Activated T-cell treated with anti-CD3 and anti-CD28 coated beads for 1 hour (primary cell): ENCODE measurements around the gene RASD2.

Source experiments
- DNase-seq: peaks from one replicate; pipeline ENCODE4 v3.0.0-alpha.2; 2020; ENCODE audit warnings: low read depth

The RASD2 gene

DNA sequence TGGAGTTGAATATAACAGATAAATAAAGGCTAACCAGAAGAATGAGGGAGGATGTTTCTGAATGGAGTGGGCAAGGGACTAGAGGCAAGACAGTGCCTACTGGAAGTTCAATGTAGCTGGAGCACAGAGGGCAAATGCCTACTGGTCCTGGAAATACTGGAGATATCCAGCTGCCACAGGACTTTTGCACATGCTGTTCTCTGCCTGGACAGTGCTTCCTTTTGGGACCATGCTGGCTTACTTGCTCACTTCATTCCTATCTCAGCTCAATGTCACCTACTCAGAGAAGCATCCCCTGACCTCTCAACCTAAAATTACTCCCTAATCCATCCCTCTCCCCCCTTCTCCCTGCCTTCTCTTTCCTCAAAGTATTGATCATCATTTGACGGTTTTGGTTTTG, 20.2 kb downstream of the RASD2 start:
- no peak for DNase-seq

DNA sequence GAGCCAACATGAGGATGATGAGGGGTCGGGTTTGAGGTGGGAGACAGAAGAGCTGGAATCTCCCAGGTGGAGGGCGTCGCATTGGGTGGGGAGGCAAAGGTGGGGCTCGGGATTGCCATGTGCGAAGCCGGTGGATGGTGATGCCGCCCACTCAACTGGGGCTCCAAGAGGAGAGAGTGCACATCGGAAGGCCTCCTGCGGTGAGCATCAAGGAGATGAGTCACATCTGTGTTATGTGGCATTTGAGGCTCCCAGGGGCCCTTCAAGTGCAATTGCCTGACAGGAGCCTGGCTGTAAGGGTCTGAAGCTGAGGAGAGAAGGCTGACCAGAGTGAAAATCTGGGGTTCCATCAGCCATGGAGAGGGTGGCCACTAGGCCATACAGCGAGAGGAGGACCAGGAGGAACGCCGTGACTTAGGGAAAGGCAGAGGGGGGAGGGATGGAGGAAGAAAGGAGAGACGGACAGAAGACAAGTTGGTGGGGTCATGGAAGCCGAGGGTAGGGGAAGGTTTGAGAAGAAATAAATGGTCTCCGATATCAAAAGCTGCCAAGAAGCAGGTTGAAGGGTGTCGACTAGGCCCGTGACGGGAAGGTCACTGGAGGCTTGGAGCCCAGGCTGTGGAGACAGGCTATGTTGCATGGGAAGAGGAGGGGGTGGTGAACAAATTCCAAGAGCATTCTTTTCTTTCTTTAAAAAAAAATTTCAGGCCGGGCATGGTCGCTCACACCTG, 21.3 kb downstream of the RASD2 start:
- no peak for DNase-seq

DNA sequence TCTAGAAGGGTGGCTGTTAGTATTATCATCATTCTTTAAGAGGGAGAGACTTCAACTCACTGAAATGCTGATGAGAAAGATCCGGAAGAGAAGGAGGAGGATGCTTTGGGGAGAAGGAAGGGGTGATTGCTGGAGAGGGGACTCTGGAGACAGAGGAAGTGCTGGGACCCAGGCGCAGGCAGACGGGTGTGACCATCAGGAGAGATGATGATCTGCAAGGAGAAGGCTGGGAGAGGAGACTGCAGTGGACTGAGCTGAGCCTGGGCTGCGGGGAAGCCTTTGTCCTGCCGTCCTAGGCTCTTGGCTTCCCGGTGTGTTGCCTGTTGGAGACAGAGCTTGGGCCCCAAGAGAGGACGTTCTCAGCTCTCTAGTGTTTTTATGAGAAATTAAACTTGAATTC, 22.6 kb downstream of the RASD2 start:
- no peak for DNase-seq

DNA sequence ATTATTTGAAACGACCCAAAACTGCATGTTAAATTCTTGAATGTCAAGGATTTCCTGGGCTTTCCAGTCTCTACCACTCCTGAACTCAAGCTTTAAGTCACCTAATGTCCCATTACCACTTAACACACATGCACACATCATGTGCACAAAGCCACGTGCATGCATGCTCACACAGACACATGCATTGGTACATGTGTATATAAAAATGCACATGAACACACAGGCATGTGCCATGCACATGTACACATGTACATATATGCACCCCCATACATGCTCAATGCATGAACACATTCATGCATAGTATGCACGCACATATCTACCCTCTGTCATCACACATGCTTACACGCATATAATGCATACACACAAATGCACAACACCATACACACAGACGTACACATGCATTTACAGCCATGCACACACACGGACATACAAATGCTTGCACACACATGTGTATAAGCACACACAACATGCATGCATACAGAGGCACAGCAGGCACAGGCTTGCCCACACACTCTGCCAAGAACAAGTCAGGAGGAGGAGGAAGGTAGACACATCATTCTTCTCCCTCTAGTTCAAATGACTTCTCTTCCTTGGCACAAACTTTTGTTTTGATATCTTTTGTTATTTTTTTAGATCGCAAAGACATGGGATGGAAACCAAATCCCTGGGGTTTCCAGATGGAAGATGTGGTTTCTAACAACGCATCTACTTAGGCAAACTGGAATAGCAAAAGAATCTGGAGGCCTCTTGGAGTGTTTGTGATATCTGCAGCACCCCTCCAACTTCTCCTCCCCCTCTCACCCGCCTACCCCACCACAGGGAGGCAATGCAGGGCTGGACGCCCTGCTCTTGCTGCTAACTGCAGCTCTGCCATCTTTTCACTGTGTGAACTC, 24.6 kb downstream of the RASD2 start:
- DNase-seq: no peak

DNA sequence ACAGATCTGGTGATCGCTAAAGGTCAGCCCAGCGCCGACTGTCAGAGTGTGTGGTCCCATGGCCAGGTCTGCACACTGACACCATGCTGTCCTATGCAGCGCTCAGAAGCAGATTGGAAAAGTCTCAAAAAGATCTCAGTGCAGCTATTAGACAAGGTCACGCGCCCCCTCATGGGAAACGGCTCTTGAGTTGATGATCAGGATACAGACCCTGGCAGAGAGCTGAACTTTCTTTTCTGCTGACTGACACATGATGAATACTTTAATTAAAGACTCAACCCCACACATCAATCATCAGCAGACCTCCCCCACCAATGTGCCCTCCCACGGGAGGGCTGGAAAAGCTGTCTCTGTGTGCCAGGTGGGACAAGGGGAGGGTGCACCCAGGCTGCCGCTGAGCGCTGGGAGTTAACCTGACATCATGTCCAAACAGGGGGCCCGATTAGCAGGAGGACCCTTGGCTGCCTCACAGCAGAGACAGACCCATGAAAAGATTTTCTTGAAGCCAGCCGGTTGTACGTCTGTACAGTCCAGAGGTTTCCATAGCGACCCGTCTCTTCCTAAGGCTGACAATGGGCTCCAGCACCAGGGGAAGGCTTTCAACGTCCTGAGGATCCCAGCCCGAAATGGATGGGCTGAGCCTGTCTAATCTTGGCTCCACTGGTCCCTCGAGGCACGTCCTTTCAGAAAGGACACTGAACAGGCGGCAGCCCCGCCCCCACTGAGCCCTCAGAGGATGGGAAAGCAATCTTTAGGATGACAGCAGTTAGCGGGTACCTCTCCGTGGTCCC, 26.9 kb downstream of the RASD2 start:
- DNase-seq: no peak

DNA sequence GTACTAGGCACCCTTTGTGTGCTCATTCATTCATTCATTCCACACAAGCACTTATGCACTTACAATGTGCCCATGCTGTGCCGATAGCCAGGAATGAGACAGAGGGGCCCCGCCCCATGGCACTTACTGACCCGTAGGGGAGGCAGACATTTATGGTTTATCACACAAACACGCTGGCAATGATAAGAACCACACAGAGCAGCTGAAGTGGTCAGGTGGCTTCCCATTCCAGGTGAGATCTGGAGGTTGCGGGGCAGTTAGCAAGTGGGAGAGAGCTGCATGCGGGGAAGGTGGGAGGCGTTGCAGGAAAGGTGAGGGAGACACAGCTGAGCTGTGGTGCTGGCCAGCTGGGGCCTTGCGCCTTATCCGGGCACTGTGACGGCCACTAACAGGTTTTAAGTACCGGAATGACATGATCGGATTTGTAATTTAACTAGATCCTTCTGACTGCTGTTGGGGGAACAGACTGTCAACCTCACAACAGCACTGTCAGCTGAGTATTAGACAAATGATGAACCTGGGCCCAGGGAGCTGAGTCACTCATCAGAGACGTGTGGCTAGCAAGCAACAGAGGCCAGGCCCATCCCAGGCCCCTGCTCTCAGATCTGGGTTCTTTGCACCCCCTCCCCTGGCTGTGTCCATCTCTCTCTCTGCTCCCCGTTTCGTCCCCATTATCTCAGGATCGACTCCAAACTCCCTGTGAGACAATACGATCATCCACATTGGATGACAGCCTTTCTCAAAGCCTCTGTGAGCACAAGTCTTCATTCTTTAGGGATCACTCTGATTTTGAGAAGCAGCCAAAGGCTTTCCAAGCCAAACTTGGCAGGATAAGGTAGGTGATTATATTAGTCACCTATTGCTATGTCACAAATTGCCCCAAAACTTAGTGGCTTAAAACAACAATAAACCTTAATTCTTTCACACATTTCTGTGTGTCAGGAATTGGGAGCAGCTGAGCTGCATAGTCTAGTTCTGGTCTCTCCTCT, 28.4 kb downstream of the RASD2 start:
- no peak for DNase-seq

DNA sequence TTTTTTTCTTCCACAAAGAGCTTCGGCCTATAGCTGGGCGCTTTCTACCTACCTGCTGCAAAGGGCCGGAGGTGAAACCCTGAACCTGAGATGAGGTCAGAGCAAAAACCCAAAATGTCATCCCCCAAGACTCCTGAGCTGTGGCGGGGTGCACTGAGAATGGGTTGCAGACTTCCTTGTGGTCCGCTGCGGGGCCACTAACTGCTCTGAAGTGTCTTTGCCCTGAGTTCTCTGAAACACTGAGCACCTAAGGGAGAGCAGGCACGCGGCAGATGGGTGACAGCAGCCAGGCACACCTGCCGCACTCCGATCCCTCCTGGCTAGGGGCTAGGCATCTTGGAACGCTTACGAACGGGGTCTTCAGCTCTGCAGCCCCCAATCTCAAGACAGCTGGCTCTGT, 29.3 kb downstream of the RASD2 start:
- no peak for DNase-seq

DNA sequence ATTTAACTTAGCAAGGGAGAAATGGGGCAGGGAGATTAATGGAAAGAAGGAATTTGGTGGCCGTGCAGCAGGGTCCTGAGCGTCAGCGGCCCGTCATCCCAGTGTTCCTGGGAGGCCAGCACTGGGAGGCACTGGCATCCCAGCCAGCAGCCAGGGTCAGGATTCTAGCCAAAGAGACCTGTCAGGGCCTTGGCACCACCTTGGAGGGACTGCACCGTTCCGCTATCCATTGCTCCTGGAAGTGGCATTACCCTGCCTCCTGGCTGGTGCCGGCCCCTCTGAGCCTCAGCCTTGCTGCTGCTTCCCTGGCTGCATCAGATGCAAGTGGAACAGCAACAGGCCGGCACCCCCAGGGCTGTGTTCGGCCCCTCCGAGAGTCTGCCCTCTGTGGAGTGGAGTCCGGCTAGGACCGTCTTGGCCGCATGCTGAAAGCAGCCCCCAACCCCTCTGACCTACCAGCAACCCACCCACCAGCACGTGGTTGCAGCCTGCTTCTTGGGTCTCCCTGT, 30.1 kb downstream of the RASD2 start:
- DNase-seq: no peak

DNA sequence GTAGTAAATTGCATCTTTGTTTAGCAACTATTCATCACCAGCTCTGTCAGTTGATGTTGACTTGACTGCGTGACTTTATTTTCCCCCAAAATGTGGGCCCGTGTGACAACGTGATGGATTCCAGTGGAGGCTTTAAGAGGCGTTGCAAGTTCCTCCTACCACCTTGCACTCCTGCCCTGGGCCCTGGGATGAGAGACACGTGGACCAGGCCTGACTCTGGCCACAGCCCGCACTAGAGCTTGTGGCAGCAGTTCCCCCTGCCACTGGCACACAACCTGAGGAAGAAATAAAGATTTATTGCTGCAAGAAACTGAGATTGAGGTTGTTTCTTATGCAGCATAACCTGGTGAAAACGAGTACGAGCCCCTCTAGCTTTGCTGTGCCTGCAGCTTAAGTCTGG, 31.9 kb downstream of the RASD2 start:
- DNase-seq: no peak

DNA sequence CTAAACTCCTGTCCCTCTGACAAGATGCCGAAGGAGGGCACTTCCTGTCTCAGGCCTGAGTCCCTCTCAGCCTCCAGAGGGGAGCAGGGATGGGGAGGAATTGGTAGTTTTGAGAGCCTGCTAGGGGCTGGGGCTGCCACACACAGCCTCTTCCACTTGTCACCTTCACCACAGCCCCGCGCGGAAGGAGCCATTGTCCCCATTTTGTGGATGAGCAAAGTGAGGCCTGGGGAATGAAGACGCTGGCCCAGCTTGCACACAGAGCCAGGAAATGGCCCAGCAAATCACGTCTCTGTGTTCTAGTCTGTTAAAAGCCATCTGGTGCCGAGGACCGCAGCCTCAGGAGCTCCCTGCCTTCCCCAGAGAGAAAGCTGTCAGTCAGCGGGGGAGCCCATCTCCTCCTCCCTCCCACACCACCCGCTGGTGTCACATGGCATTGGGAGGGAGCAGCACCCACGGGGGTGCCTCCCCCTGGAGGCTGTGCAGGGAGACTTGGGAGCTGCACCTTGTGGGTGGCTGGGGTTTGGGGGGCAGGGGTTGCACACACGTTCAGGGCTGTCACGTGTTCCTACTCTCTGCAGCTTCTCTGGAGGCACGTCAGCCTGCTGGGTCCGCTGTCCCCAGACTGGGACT, 34.6 kb downstream of the RASD2 start:
- no peak for DNase-seq

DNA sequence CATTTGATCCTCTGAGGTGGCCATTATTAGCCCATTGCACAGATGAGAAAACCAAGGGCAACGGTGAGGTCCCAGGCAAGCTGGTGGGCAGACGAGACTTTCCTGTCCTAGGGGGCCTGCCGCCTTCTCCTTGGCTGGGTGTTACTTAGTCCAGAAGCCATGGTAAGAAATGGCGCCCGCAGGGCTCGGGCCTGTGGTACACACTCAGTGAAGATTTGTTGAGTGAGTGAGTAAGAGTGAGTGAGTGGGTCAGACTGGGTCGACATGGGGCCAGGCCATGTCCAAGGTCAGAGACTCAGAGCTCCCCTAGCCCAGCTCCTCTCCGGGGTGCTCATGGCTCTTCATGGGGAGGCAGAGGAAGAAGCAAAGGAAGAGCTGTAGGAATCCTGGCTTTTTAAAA, 36.0 kb downstream of the RASD2 start:
- no peak for DNase-seq

DNA sequence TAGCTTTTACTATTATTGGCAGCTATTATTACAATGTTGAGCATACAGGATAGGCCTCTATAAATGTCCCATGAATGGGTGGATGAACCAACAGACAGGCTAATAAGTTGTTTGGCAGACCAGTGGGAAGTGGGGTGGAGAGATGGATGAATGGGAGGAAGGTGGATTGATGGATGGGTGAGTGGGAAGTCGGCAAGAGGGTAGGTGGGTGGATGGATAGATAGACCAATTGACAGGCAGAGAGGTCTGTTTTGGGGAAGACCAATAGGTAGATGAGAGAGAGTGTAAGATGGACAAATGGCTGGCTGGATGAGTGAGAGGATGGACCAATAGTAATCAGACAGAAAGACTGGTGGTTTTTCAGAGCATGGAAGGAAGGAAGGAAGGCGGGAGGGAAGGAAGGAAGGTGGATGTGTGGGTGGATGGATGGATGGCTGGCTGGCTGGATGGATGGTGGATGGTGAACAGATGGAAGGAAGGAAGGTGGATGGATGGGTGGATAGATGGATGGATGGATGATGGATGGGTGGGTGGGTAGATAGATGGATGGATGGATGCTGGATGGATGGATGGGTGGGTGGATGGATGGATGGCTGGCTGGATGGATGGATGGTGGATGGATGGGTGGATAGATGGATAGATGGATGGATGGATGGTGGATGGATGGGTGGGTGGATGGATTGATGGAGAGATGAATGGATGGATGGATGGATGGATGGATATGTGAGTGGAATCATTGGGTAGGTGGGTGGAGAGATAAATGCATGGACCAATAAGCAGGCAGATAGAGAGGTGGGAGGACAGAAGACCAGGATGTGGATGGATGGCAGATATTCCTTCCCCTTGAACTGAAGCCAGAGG, 37.4 kb downstream of the RASD2 start:
- DNase-seq: no peak

DNA sequence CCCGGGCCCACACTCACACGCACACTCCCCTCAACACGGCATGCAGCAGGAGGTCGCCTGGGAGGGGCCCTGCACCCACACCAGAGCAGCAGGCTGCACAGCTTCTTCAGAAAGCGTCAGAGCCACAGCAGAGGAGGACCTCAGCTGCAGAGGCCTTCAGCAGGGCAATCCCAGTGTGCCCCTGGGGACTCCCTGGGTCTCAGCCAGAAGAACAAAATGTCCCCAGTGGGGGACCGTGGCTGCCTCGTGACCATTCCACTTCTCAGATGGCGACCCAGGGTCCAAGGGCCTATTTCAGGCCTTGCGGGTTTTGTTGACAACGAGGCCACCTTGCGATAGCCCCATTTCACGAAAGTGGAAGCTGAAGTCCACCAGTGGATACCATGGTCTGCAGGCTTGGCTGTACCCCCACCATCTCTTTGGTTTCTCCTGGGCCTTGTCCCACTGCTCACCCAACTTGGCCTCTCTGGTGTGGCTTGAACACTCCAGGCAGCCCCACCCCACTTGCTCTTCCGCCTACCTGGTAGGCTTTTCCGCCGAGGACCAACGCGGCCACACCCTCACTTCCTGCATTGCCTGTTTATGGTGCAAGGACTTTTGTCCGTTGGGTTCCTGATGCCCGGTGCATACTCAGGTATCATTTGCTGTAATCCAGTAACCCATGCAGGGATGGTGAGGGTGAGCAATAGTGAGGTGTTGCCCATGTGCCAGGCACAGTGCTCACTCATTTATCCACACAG, 38.4 kb downstream of the RASD2 start:
- no peak for DNase-seq

DNA sequence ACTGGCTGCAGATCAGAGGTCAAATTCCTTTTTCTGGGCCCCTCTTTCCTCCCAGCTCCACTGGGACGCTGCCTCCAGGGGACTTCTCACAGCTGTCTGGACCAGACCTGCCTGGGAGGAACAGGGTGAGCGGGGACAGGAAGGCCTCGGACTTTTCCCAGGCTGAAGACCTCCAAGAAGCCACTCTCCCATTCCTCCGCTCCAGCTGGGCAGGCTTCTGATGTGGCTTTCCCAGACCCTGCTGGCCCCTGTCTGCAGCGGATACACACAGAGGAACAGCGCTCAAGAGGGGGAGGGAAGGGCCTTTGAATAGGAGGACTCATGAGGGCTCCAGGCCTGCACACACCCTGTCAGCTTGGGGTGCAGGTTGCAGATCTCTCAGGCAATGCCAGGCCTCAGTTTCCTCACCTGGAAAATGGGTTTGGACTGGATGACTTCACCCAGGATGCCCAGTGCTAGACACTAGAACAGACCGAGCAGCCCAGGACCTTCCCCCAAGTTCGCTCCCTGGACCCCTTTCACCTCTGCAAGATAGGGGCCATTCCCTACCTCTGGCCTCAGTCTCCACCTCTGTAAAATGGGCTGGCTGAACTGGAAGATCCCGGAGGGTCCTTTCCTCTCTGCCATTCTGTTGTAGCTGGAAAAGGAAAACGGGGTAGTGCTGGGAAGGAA, 39.9 kb downstream of the RASD2 start:
- DNase-seq: no peak

DNA sequence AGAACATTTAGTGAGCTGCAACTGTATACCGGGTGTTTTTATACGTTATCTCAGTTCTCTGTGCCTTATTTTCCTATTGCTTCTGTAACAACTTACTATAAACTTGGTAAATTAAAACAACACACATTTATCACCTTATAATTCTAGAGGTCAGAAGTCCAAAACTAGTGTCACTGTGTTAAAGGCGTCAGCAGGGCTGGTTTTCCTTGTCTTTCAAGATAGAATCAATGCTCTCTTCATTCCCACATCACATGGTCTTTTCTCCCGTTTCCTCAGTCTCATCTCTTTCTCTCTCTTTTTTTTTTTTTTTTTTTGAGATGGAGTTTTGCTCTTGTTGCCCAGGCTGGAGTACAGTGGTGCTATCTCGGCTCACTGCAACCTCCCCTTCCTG, 40.4 kb downstream of the RASD2 start:
- no peak for DNase-seq

DNA sequence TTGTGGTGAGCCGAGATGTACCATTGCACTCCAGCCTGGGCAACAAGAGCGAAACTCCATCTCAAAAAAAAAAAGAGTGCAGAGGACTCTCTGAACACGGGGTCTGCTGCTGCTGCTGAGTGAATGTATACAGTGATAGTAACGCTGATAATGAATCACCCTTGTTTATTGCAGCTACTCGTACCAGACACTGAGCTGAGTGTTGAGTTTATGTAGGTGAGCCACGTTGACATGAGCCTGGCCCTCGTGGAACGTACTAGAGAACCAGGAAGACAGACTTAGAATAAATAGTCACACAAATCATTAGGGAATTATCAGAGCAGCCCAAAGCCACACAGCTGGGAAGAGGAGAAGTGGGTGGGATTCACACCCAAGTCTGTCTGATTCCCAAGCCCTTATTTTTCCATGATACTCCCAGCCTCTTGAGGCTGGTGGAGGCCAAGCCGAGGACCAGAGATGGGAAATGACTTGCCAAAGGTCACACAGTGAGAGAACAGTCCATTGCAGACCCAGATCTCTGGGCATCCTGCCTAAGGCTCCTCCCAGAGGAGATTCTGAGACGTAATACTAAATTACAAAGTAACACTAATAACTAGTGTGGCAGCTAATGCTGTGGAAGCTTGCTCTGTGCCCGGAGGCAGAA, 41.7 kb downstream of the RASD2 start:
- DNase-seq: no peak

DNA sequence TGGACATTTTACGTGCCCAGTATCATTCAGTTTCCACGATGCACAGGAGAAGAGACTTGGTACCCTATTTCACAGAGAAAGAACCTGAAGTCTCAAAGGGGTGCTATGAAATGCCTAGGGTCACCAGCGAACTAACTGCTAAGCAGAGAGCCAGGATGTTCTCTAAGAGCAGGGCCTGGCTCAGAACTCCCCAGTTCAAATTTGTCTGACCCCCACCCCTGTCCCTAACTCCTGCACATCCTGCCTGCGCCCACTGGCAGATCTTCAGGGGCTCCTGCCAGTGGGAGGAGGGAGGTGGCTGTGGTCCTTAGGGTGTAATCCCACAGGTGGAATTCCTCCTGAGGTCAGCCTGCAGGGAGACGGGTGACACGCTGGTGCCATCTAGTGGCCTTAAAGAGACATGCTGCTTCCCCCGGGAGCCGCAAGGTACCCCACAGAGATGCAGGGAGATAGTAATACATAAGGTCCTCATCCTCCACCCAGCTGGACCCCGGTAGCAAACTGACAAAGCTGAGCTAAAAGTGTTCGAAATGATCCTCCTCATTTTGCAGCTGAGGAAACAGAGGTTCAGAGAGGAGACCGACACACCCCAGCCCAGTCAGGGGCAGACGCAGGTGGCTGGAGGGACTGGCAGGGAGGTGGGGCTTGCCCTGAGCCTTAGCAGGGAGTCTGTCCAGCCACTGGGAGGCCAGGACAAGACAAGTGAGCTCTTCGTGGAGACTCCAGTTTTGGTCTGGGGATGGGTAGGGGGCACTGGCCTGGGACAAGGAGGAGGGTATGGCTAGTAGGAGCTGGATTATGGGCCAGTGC, 42.4 kb downstream of the RASD2 start:
- peak; percentile 35 for DNase-seq
